Measurements from ENCODE around the gene COL9A2.

The COL9A2 gene

DNA sequence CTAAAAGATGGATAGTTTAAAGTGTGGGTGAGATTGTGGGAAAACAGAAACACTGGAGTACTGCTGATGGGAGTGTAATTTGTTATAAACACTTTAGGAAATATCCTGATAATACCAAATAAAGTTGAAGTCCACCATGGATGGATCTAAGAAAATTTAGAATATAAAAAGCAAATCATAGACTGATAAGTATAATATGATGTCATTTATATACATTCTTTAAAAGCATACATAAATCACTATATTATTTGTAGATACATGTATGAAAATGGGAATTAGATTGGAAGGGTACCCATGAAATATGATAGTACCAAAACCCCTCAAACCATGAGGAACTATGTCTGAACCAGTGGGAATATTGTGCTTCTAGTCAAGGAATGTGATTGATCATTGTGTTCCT lies 51.2 kb downstream of the COL9A2 start:
- H3K4me3 ChIP-seq (ENCODE audit: low read length) = no peak overlapping the region
- DNase-seq (ENCODE audit: low read depth) = no peak
- TF ChIP-seq, protein P1, sequence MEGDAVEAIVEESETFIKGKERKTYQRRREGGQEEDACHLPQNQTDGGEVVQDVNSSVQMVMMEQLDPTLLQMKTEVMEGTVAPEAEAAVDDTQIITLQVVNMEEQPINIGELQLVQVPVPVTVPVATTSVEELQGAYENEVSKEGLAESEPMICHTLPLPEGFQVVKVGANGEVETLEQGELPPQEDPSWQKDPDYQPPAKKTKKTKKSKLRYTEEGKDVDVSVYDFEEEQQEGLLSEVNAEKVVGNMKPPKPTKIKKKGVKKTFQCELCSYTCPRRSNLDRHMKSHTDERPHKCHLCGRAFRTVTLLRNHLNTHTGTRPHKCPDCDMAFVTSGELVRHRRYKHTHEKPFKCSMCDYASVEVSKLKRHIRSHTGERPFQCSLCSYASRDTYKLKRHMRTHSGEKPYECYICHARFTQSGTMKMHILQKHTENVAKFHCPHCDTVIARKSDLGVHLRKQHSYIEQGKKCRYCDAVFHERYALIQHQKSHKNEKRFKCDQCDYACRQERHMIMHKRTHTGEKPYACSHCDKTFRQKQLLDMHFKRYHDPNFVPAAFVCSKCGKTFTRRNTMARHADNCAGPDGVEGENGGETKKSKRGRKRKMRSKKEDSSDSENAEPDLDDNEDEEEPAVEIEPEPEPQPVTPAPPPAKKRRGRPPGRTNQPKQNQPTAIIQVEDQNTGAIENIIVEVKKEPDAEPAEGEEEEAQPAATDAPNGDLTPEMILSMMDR (IDR thresholded peaks at IDR 0.05; ENCODE audit: insufficient read depth, low read depth, low read length, missing control alignments) = no peak

DNA sequence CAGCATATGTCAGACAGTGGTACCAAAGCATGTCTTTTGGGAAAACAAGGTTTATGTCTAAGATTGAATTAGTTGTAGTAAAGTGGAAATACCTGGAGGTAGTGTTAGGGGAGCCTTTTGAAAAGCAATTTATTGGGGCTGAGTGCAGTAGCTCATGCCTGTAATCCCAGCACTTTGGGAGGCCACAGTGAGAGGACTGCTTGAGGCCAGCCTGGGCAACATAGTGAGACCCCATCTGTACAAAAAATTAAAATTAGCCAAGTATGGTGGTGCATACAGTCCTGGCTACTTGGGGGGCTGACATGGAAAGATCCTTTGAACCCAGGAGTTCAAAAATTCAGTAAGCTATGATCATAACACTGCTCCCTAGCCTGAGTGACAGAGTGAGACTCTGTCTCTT lies 51.8 kb downstream of the COL9A2 start:
- TF ChIP-seq, protein P1 (IDR thresholded peaks at IDR 0.05; ENCODE audit: insufficient read depth, low read depth, low read length, missing control alignments) = no peak
- no peak overlapping the region for H3K4me3 ChIP-seq (ENCODE audit: low read length)
- DNase-seq (ENCODE audit: low read depth) = no peak

DNA sequence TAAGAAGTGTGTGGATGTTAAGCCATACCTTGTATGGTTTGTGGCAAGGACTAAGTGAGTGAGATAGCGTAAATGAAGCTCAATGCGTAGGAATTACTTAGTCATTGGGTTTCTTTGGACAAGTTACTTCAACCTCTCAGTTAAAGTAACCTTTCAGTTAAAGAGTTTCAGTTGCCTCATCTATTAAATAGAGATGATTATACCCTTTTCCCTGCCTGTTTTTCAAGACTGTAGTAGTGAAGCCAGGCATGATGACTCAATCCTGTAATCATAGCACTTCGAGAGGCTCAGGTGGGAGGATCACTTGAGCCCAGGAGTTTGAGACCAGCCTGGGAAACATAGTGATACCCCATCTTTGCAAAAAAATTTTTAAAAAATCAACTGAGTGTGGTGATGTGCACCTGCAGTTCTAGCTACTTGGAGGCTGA lies 52.7 kb downstream of the COL9A2 start:
- no peak overlapping the region for H3K4me3 ChIP-seq (ENCODE audit: low read length)
- TF ChIP-seq, protein P1 (IDR thresholded peaks at IDR 0.05; ENCODE audit: insufficient read depth, low read depth, low read length, missing control alignments) = no peak
- peak; percentile 76 for DNase-seq (ENCODE audit: low read depth)

DNA sequence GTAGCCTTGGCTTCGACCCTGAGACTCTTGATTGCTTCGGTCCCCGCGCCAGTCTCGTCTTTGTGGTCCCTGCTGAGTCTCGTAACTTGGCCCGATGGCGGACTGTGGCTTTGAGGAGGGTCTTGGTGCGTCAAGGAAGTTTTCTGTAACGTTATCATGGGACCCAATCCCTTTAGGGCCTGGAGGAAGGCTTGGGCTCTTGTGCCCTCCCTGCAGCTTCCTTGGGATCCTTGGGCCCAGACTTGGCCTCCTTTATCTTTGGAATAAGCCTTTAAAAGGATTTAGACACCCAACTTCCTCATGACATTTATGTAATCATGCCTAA lies 58.7 kb downstream of the COL9A2 start:
- TF ChIP-seq, protein P1 (IDR thresholded peaks at IDR 0.05; ENCODE audit: insufficient read depth, low read depth, low read length, missing control alignments) = no peak
- H3K4me3 ChIP-seq (ENCODE audit: low read length) = peak overlapping the region; percentile 94
- peak; percentile 24 for DNase-seq (ENCODE audit: low read depth)

DNA sequence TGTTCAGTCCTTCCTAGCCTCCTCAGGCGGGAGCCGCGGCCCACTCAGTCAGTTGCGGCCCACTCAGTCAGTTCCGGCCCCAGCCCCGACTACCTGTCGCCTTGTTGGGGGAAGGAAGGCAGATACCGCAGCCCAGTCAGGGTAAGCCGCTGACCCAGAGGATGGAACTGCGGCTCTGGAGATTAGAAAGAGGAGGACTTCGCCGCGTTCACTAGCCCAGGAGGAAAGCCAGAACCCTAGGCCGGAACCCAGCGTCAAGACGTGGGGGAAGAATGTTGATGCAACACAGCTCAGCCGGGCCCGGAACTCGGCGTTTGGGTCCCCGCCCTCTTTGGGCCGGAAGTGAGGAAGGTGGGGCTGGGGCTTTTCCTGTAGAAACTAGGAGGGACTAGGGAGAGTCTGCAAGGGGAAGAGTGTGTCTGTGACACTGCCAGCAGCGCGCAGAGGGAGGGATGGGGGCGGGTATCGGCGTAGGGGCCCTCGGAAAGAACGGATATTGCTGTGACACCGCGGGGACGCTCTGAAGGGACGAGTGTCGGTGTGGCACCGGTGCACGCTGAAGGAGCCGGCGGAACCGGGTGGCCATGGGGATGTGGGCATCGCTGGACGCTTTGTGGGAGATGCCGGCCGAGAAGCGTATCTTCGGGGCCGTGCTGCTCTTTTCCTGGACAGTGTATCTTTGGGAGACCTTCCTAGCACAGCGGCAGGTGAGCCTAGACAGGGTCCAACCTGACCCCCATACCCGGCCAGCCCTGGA lies 59.2 kb downstream of the COL9A2 start, which contains the start of gene ZMPSTE24:
ZMPSTE24 (plus strand) TSS at position 549 of the 757 bp plus-strand sequence; CDS start at position 585, 36 bp downstream.
- peak; percentile 98 for DNase-seq (ENCODE audit: low read depth)
- peak within 1 kb of the TSS; percentile 94 for H3K4me3 ChIP-seq (ENCODE audit: low read length)
- TF ChIP-seq, protein P1 (IDR thresholded peaks at IDR 0.05; ENCODE audit: insufficient read depth, low read depth, low read length, missing control alignments) = no peak

DNA sequence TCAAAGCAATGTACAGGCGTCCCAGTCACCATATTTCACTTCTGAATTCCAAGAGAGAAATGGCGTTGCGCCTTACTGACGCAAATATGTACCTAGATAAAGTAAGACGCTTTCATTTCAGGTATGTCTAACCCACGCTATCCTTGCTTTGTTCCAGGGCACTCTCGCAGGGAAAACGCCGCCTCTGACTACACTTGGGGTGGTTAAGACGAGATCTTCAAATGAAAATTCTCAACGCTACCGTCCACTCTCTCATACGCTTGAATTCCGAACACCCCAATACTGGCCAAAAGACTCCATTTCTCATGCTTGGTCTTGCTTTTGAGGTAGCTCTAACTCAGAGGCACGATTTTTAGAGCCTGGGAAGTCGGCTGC lies 59.8 kb downstream of the COL9A2 start:
- H3K4me3 ChIP-seq (ENCODE audit: low read length) = peak overlapping the region; percentile 94
- no peak for DNase-seq (ENCODE audit: low read depth)
- TF ChIP-seq, protein P1 (IDR thresholded peaks at IDR 0.05; ENCODE audit: insufficient read depth, low read depth, low read length, missing control alignments) = no peak
